Measurements from ENCODE around the gene MBNL1.

DNA sequence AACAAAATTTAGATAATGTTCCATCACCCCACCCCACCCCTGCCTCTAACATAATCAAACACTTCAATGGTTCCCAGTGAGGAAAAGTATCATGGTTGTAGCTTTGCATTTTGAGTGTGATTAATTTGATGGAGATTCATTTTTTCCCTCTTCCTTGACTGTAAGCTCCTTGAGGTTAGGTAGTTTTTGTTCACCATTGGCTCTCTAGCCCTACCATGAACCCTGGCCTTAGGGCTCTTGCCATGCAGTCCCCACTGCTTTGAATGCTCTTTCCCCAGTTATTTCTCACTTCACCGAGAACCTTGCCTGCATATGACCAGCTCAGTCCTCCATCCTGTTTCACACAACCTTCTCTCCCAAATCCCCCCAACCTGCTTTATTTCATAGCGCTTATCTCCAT, 5.0 kb upstream of the MBNL1 start:
- TF ChIP-seq GLIS3 (CRISPR knock-in tag; IDR thresholded peaks at IDR 0.05) (no peak), ISL1 (CRISPR knock-in tag; IDR thresholded peaks at IDR 0.05) (no peak), TOX (CRISPR knock-in tag; IDR thresholded peaks at IDR 0.05; ENCODE audit: borderline replicate concordance) (no peak)
- TF ChIP-seq, protein P1, sequence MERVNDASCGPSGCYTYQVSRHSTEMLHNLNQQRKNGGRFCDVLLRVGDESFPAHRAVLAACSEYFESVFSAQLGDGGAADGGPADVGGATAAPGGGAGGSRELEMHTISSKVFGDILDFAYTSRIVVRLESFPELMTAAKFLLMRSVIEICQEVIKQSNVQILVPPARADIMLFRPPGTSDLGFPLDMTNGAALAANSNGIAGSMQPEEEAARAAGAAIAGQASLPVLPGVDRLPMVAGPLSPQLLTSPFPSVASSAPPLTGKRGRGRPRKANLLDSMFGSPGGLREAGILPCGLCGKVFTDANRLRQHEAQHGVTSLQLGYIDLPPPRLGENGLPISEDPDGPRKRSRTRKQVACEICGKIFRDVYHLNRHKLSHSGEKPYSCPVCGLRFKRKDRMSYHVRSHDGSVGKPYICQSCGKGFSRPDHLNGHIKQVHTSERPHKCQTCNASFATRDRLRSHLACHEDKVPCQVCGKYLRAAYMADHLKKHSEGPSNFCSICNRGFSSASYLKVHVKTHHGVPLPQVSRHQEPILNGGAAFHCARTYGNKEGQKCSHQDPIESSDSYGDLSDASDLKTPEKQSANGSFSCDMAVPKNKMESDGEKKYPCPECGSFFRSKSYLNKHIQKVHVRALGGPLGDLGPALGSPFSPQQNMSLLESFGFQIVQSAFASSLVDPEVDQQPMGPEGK (CRISPR knock-in tag; IDR thresholded peaks at IDR 0.05; ENCODE audit: borderline replicate concordance), result no peak
- TF ChIP-seq, protein P2, sequence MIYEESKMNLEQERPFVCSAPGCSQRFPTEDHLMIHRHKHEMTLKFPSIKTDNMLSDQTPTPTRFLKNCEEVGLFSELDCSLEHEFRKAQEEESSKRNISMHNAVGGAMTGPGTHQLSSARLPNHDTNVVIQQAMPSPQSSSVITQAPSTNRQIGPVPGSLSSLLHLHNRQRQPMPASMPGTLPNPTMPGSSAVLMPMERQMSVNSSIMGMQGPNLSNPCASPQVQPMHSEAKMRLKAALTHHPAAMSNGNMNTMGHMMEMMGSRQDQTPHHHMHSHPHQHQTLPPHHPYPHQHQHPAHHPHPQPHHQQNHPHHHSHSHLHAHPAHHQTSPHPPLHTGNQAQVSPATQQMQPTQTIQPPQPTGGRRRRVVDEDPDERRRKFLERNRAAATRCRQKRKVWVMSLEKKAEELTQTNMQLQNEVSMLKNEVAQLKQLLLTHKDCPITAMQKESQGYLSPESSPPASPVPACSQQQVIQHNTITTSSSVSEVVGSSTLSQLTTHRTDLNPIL (CRISPR knock-in tag; IDR thresholded peaks at IDR 0.05; ENCODE audit: low read depth), result no peak
